Vagina (tissue), 2 donors: ENCODE results near the gene LENG8. TPM values are rescaled to one million over a fixed set of nuclear protein-coding genes. Genes with fewer than 3 reads are reported as not detected.

Source experiments
- DNase-seq, 2 donors: peaks; one replicate each; pipeline ENCODE4 v3.0.0-alpha.2; 2017; ENCODE audit errors: extremely low spot score in 2 of 2
- H3K27ac ChIP-seq: fragments of 200-600 bp; sonication (generic); one replicate; pipeline ENCODE4 v1.5.1; 2019
- H3K27me3 ChIP-seq: fragments of 200-600 bp; sonication (generic); one replicate; pipeline ENCODE4 v1.5.1; 2019
- H3K36me3 ChIP-seq, 2 donors: fragments of 200-600 bp; sonication (generic); one replicate each; pipeline ENCODE4 v1.5.1; 2017 to 2019
- H3K4me1 ChIP-seq: fragments of 200-600 bp; sonication (generic); one replicate; pipeline ENCODE4 v1.5.1; 2019
- H3K4me3 ChIP-seq, 2 donors: fragments of 200-600 bp; sonication (generic); 1 replicate in 1 of 2; 2 replicates in 1 of 2; pipeline ENCODE4 v1.5.1; 2016 to 2019
- H3K9me3 ChIP-seq: fragments of 200-600 bp; sonication (generic); one replicate; pipeline ENCODE4 v1.5.1; 2019
- POLR2A ChIP-seq, 2 donors: fragments of 450-650 bp; IDR thresholded peaks; one replicate each; pipeline ENCODE4 v1.6.1; 2017; ENCODE audit warnings: antibody characterized with exemption in 2 of 2, mild to moderate bottlenecking in 2 of 2, moderate library complexity in 2 of 2
- POLR2AphosphoS5 ChIP-seq, 2 donors: sonication (generic); formaldehyde crosslinking; IDR thresholded peaks; one replicate each; pipeline ENCODE4 v1.9.0; 2017; ENCODE audit warnings: antibody characterized with exemption in 2 of 2, mild to moderate bottlenecking in 2 of 2, low read depth in 1 of 2; ENCODE audit not compliant: insufficient read depth in 1 of 2
- intact Hi-C: fragments of 100-400 bp; cut with DNase I; formaldehyde crosslinking; loops from one replicate; pipeline ENCODE4 v1.15.1; 2023
- total RNA-seq: library from RNA; depleted of rRNA; stranded (reverse); fragments of >200 nt; gene quantifications from one replicate; pipeline ENCODE4 v1.2.3, GENCODE V29; 2016
- TF ChIP-seq, protein P1 (sequence below), 3 experiments: fragments of 450-650 bp in 2 of 3; fragments of 200-600 bp in 1 of 3; sonication (generic) in 1 of 3; IDR thresholded peaks; one replicate each; pipeline ENCODE4 v1.5.1; 2017 to 2019; ENCODE audit warnings: antibody characterized with exemption in 3 of 3, mild to moderate bottlenecking in 2 of 3, moderate library complexity in 2 of 3

Gene LENG8
- total RNA-seq, 1 donor from 2014 or later: 129 TPM

DNA sequence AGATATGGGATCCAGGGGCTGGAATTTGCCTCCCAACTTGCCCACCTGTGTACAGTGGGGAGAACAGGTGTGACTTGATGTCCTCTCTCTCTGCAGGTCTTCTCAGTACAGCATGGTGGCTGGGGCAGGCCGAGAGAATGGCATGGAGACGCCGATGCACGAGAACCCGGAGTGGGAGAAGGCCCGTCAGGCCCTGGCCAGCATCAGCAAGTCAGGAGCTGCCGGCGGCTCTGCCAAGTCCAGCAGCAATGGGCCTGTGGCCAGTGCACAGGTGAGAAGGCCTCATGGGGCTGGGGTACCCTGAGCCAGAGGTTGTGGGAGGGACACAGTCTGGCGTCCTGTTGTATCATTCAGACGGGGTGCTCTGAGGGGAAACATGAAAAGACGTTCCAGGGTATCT lies 3.0 kb downstream of the LENG8 start:
- TF ChIP-seq POLR2AphosphoS5 (IDR thresholded peaks at IDR 0.05; ENCODE audit: insufficient read depth in 1 of 2, low read depth in 1 of 2) (no peak), POLR2A (IDR thresholded peaks at IDR 0.05) (no peak)
- TF ChIP-seq, protein P1, sequence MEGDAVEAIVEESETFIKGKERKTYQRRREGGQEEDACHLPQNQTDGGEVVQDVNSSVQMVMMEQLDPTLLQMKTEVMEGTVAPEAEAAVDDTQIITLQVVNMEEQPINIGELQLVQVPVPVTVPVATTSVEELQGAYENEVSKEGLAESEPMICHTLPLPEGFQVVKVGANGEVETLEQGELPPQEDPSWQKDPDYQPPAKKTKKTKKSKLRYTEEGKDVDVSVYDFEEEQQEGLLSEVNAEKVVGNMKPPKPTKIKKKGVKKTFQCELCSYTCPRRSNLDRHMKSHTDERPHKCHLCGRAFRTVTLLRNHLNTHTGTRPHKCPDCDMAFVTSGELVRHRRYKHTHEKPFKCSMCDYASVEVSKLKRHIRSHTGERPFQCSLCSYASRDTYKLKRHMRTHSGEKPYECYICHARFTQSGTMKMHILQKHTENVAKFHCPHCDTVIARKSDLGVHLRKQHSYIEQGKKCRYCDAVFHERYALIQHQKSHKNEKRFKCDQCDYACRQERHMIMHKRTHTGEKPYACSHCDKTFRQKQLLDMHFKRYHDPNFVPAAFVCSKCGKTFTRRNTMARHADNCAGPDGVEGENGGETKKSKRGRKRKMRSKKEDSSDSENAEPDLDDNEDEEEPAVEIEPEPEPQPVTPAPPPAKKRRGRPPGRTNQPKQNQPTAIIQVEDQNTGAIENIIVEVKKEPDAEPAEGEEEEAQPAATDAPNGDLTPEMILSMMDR (IDR thresholded peaks at IDR 0.05): no peak
- intact Hi-C loops: no loop called here
- Histone ChIP-seq H3K27ac (no peak overlapping the region), H3K36me3 (peaks cover 4 to 59% of the 10 kb centered on the region in 2 donors), H3K27me3 (no peaks in the 10 kb centered on the region), H3K9me3 (no peaks in the 10 kb centered on the region), H3K4me3 (no peak overlapping the region), H3K4me1 (peaks cover 44% of the 10 kb centered on the region)
- no peak for DNase-seq

DNA sequence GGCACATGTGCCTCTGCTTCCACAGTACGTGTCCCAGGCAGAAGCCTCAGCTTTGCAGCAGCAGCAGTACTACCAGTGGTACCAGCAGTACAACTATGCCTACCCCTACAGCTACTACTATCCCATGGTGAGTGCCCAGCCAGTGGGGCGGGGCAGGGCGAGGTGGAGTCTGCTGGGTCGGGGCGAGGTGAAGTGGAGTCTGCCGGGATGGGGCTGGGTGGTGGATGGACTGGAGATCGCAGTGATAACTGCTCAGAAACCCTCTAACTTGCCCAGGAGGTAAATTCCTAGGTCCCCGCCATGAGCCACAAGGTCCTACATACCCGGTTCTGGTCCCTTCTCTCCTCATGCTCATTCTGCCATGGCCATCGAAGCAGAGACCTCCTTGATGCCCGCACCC lies 3.6 kb downstream of the LENG8 start:
- H3K9me3 ChIP-seq: no peaks in the 10 kb centered on the region
- DNase-seq: no peak
- H3K4me1 ChIP-seq: peaks cover 38% of the 10 kb centered on the region
- no peak overlapping the region for H3K4me3 ChIP-seq
- H3K36me3 ChIP-seq: peaks cover 4 to 66% of the 10 kb centered on the region in 2 donors
- intact Hi-C loops: no loop called here
- no peaks in the 10 kb centered on the region for H3K27me3 ChIP-seq
- no peak overlapping the region for H3K27ac ChIP-seq
- no peak for TF ChIP-seq POLR2AphosphoS5 (IDR thresholded peaks at IDR 0.05; ENCODE audit: insufficient read depth in 1 of 2, low read depth in 1 of 2)
- no peak for TF ChIP-seq POLR2A (IDR thresholded peaks at IDR 0.05)
- TF ChIP-seq, protein P1 (IDR thresholded peaks at IDR 0.05): no peak

DNA sequence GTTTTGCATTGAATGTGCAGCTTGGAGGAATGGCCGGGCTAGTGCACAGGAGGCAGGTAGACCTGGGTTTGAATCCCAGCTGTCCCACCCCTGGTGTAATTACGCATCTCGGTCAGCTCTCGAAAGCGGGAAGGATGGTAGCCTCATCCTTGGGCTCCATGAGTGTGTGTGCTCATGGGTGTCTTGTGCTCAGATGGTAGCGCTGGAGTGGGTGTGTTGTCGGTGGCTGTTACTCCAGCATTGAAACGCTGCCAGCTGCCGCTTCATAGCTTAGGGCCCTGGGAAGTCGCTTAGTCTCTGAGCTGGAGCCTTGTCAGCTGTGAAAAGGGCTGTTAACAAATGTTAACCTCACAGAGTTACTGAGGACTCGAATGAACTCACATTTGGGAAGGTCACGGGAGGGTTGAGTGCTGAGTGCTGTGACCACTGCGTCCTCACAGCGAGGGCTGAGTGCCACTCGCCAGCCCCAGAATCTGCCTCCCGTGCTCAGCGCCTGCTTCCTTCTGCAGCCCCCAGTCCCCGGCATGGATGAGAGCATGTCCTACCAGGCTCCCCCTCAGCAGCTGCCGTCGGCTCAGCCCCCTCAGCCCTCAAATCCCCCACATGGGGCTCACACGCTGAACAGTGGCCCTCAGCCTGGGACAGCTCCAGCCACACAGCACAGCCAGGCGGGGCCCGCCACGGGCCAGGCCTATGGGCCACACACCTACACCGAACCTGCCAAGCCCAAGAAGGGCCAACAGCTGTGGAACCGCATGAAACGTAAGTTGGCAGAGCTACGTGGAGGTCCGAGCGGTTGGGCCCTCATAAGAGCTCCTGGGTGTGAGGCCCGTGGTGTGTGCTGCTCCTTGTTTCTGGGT lies 5.2 kb downstream of the LENG8 start:
- DNase-seq: no peak
- H3K36me3 ChIP-seq: peaks cover 4 to 81% of the 10 kb centered on the region in 2 donors
- no peak for TF ChIP-seq POLR2AphosphoS5 (IDR thresholded peaks at IDR 0.05; ENCODE audit: insufficient read depth in 1 of 2, low read depth in 1 of 2)
- no peak for TF ChIP-seq POLR2A (IDR thresholded peaks at IDR 0.05)
- TF ChIP-seq, protein P1 (IDR thresholded peaks at IDR 0.05): no peak
- peaks cover 31% of the 10 kb centered on the region for H3K4me1 ChIP-seq
- no peak overlapping the region for H3K4me3 ChIP-seq
- no peak overlapping the region for H3K27ac ChIP-seq
- no peaks in the 10 kb centered on the region for H3K9me3 ChIP-seq
- no peaks in the 10 kb centered on the region for H3K27me3 ChIP-seq
- intact Hi-C loops: no loop called here

DNA sequence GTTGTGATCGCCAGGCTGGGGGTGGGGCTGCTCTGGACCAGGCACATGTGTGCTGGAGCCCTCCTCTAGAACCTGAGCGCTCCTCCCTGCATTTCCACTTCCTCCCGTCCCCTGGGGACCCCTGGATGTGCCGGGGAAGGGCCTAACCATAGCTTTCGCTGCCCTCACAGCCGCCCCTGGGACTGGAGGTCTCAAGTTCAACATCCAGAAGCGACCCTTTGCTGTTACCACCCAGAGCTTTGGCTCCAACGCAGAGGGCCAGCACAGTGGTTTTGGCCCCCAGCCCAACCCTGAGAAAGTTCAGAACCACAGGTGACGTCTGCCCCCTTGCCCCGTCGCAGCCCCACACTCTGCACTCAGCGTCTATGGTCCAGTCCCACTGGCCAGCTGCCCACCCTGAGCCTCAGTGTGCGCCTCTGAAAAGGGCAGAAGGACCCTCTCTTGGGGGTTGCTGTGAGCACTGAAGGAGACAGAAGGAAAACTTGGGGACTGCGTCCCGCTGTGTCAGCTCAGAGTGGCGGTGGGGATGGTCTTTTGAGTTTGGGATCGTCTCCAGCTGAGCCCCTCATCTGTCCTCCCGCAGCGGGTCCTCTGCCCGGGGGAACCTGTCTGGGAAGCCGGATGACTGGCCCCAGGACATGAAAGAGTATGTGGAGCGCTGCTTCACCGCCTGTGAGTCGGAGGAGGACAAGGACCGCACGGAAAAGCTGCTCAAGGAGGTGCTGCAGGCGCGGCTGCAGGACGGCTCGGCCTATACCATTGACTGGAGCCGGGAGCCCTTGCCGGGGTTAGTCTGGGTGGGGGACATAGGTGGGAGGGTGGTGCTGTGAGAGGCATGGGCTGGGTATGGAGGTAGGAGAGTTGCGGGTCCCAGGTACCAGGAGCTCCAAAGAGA lies 6.0 kb downstream of the LENG8 start:
- DNase-seq: no peak
- Histone ChIP-seq H3K9me3 (no peaks in the 10 kb centered on the region), H3K27ac (no peak overlapping the region), H3K36me3 (peaks cover 4 to 89% of the 10 kb centered on the region in 2 donors), H3K4me1 (peaks cover 28% of the 10 kb centered on the region), H3K27me3 (no peaks in the 10 kb centered on the region), H3K4me3 (no peak overlapping the region)
- intact Hi-C loops: no loop called here
- TF ChIP-seq POLR2A (IDR thresholded peaks at IDR 0.05) (no peak), POLR2AphosphoS5 (IDR thresholded peaks at IDR 0.05; ENCODE audit: insufficient read depth in 1 of 2, low read depth in 1 of 2) (no peak)
- TF ChIP-seq, protein P1 (IDR thresholded peaks at IDR 0.05): no peak
